Measurements from ENCODE around the gene LIN7C. TPM values are rescaled to one million over a fixed set of nuclear protein-coding genes. Genes with fewer than 3 reads are reported as not detected.

LIN7C gene
- total and polyA plus RNA-seq, 8 donors, result 18.7 to 31.5 (median 21.6) TPM

DNA sequence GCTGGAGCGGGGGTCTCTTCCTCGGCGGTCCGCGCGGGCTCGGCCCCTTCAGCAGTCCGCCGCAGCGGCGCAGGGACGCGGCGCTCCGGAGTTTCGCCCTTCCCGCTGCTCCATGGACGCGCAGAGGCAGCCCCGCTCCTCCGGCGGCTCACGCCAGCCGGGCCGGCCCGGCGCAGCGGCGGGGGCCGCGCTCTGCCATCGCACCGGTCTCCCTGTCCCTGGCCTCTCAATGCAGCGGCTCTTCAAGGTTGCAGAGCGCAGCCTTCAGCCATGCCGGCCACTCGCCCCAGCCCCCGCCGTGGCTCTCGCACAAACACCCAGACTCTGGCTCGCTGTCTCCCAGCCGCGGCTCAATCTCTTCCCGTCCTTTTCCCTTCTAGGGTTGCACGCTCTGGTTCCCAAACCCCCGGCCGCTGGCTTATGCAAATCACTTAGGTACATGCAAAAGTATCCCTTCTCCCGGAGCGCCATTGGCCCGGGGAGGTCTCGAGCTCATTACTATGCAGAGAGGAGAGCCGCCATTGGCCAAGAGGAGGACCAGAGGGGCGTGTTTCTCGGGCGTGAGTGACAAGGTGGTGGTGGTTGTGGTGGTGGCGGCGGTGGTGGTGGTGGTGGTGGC, 34.1 kb downstream of the LIN7C start, which contains the start of gene LGR4:
LGR4 (minus strand) TSS at position 393 of the 619 bp plus-strand sequence. CDS start 488 bp downstream, outside the sequence.
- ATAC-seq, result peak; percentile 91
- Histone ChIP-seq H3K27me3 (peaks cover 0 to 54% of the 10 kb centered on the region in 2 donors), H3K4me1 (peaks cover 5 to 10% of the 10 kb centered on the region in 2 donors), H3K9me3 (no peaks in the 10 kb centered on the region), H3K27ac (peak within 1 kb of the TSS; percentile 68 to 70), H3K4me3 (peak within 1 kb of the TSS; percentile 56 to 58), H3K36me3 (no peaks in the 10 kb centered on the region)
- intact Hi-C loops (cut with DNase I), result no loop called here
- TF ChIP-seq, protein P1, sequence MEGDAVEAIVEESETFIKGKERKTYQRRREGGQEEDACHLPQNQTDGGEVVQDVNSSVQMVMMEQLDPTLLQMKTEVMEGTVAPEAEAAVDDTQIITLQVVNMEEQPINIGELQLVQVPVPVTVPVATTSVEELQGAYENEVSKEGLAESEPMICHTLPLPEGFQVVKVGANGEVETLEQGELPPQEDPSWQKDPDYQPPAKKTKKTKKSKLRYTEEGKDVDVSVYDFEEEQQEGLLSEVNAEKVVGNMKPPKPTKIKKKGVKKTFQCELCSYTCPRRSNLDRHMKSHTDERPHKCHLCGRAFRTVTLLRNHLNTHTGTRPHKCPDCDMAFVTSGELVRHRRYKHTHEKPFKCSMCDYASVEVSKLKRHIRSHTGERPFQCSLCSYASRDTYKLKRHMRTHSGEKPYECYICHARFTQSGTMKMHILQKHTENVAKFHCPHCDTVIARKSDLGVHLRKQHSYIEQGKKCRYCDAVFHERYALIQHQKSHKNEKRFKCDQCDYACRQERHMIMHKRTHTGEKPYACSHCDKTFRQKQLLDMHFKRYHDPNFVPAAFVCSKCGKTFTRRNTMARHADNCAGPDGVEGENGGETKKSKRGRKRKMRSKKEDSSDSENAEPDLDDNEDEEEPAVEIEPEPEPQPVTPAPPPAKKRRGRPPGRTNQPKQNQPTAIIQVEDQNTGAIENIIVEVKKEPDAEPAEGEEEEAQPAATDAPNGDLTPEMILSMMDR (IDR thresholded peaks at IDR 0.05), result no peak
- DNase-seq, result peak; percentile 82 to 91 (median 88)

DNA sequence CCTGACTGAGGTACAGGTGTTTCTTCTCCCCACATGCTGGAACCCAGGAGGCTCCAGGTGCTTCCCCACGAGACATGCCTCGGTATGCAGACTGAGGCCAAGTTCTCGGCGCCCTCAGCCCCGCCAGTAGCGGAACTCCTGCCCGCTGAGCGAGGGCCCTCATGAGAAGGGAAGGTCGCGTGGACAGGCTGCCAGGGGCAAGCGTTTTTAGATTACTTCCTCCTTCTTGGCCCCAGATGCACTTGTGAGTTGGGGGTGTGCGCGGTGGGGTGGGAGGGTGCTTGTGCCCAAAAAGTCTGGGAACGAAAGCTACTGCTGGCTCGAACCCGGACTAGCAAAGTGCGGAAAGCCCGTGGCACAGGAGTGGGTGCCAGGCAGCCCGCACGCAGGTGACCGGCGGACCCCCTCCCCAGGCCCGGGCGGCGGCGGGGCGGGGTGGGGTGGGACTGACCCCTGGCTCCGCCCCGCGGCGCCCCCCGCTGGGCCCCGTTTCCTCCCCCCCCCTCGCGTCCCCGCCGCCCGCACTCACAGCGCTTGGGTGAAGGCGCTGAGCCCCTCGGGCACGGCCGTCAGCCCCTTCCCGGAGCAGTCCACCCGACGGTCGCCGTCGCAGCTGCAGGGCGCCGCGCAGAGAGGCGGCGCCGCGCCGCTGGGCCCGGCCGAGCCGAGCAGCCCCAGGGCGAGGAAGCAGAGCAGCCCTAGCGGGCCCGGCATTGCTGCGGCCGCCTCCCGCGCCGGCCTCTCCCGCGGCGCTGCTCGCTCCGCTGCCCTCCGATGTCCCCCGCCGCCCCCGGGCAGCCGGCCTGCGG, 34.8 kb downstream of the LIN7C start:
- DNase-seq, result peak in 3 of 4 donors; percentile 24 to 85 (median 55)
- H3K27ac ChIP-seq, result peak overlapping the region; percentile 68 to 70
- intact Hi-C loops (cut with DNase I), result no loop called here
- no peaks in the 10 kb centered on the region for H3K36me3 ChIP-seq
- H3K27me3 ChIP-seq, result peaks cover 0 to 54% of the 10 kb centered on the region in 2 donors
- ATAC-seq, result peak; percentile 36
- peak overlapping the region; percentile 56 to 58 for H3K4me3 ChIP-seq
- TF ChIP-seq, protein P1 (IDR thresholded peaks at IDR 0.05), result no peak
- H3K9me3 ChIP-seq, result no peaks in the 10 kb centered on the region
- peaks cover 5 to 10% of the 10 kb centered on the region in 2 donors for H3K4me1 ChIP-seq

DNA sequence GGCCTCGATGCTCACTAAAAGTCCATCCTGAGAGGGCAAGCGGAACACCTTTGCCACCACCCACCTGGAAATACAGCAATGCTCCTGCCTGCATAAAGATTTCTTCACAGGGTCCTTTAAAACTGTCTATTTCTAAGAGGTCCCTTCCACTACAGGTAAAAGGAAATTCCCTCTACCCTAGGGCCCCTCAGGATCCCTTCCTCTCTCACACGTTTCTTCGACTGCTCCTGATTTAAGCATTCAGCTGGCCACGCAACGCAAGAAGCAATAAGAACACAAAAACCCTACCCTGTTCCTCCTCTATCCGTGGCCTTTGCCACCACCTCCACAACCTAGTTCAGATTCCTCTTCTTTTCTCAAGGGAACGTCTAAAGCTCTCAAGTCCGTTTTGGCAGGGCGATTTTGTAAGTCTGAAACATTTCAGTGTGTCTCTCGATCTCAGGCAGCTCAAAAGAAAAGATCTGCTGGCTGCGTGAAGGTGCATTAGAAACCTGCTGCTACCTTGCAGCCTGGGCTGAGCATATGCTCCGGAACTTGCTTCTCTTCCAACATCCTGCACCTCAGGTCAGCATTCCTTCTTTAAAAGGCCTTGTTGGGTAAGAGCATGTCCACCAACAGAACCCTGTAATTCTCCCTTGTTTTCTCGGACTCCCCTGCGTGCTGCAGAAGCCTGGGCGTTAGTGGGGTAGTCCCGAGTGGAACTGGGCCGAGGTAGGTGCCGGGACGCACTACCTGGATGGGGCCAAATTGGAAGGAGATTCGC, 35.6 kb downstream of the LIN7C start:
- no peak for DNase-seq
- Histone ChIP-seq H3K4me3 (peak overlapping the region; percentile 56 to 58), H3K9me3 (no peaks in the 10 kb centered on the region), H3K36me3 (no peaks in the 10 kb centered on the region), H3K27ac (no peak overlapping the region), H3K27me3 (peaks cover 0 to 54% of the 10 kb centered on the region in 2 donors), H3K4me1 (peaks cover 5 to 10% of the 10 kb centered on the region in 2 donors)
- intact Hi-C loops (cut with DNase I), result no loop called here
- no peak for ATAC-seq
- TF ChIP-seq, protein P1 (IDR thresholded peaks at IDR 0.05), result no peak

DNA sequence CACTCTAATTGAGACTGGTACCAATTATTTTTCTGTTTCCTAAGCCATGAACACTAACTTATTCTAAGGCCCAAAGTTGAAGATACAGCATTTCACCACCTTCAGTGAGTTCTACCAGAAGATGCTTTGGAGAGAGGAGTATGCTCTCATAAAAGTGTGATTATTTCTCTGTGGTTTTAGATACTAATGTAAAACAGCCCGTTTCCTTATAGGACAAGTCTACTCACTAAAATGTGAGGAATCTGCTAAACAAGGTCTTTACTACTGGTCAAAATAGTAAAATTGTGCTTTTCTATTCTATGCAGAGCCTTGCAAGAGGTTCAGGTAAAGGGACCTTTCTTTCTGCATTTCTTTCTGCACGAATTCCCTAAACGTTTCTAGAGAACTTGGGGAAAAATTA, 36.4 kb downstream of the LIN7C start:
- Histone ChIP-seq H3K27me3 (peaks cover 0 to 54% of the 10 kb centered on the region in 2 donors), H3K36me3 (no peaks in the 10 kb centered on the region), H3K9me3 (no peaks in the 10 kb centered on the region), H3K4me1 (peaks cover 5 to 10% of the 10 kb centered on the region in 2 donors), H3K27ac (no peak overlapping the region), H3K4me3 (no peak overlapping the region)
- ATAC-seq (no peak), DNase-seq (no peak)
- TF ChIP-seq, protein P1 (IDR thresholded peaks at IDR 0.05), result no peak
- intact Hi-C loops (cut with DNase I), result no loop called here
